ENCODE data around the gene APLF.
A peak's percentile ranks its signal among the peaks of the same experiment; 100 is the strongest.
"Not testable (repeated sequence)": the region's sequence is repeated elsewhere in the genome, so short reads cannot be mapped to it uniquely, and the experiment has no call there.

The APLF gene

GRCh38 chr2:68441179-68441993 lies 26.0 kb upstream of the APLF start:
- peak; percentile 77 to 81 for DNase-seq (ENCODE audit: low read depth in 2 of 2)

- no peak for DNase-seq (ENCODE audit: low read depth in 2 of 2)
These were observed 25.4 kb upstream of the APLF start for GRCh38 chr2:68441994-68442322.

GRCh38 chr2:68446425-68446824 lies 21.0 kb upstream of the APLF start:
- not testable (repeated sequence) for DNase-seq (ENCODE audit: low read depth in 2 of 2)

- no peak for DNase-seq (ENCODE audit: low read depth in 2 of 2)
These were observed 20.3 kb upstream of the APLF start for GRCh38 chr2:68447118-68447517.

GRCh38 chr2:68448671-68449653 lies 18.4 kb upstream of the APLF start:
- no peak for DNase-seq (ENCODE audit: low read depth in 2 of 2)

GRCh38 chr2:68452158-68452900 lies 15.1 kb upstream of the APLF start:
- DNase-seq (ENCODE audit: low read depth in 2 of 2) = no peak

GRCh38 chr2:68453761-68454360 lies 13.5 kb upstream of the APLF start:
- no peak for DNase-seq (ENCODE audit: low read depth in 2 of 2)

GRCh38 chr2:68454719-68455118 lies 12.7 kb upstream of the APLF start:
- no peak for DNase-seq (ENCODE audit: low read depth in 2 of 2)

GRCh38 chr2:68456198-68456597 lies 11.2 kb upstream of the APLF start:
- DNase-seq (ENCODE audit: low read depth in 2 of 2) = no peak

- no peak for DNase-seq (ENCODE audit: low read depth in 2 of 2)
These were observed 8.4 kb upstream of the APLF start for GRCh38 chr2:68458981-68459380.

- DNase-seq (ENCODE audit: low read depth in 2 of 2) = no peak
These were observed 4.0 kb upstream of the APLF start for GRCh38 chr2:68463287-68463877.

GRCh38 chr2:68464651-68465050 lies 2.7 kb upstream of the APLF start:
- DNase-seq (ENCODE audit: low read depth in 2 of 2) = no peak

GRCh38 chr2:68465081-68465916 lies 2.1 kb upstream of the APLF start:
- DNase-seq (ENCODE audit: low read depth in 2 of 2) = peak in 1 of 2 donors; percentile 29

GRCh38 chr2:68466361-68466777 lies 1.0 kb upstream of the APLF start:
- DNase-seq (ENCODE audit: low read depth in 2 of 2) = peak; percentile 22 to 57

GRCh38 chr2:68466778-68467076 lies 658 bp upstream of the APLF start:
- DNase-seq (ENCODE audit: low read depth in 2 of 2) = no peak

- no peak for DNase-seq (ENCODE audit: low read depth in 2 of 2)
These were observed 1.4 kb downstream of the APLF start for GRCh38 chr2:68468801-68469200.

- no peak for DNase-seq (ENCODE audit: low read depth in 2 of 2)
These were observed 2.5 kb downstream of the APLF start for GRCh38 chr2:68469935-68470334.

GRCh38 chr2:68471385-68471784 lies 4.0 kb downstream of the APLF start:
- DNase-seq (ENCODE audit: low read depth in 2 of 2) = no peak

GRCh38 chr2:68472796-68473414 lies 5.5 kb downstream of the APLF start:
- DNase-seq (ENCODE audit: low read depth in 2 of 2) = no peak

GRCh38 chr2:68475110-68475509 lies 7.7 kb downstream of the APLF start:
- no peak for DNase-seq (ENCODE audit: low read depth in 2 of 2)
